Mammary epithelial cell (primary cell): ENCODE measurements around the gene NDUFB8.

Experiments
- CTCF ChIP-seq, 2 donors: IDR thresholded peaks in 1 of 2; conservative IDR thresholded peaks in 1 of 2; 2 replicates each; pipeline ENCODE4 v1.5.1; 2011 to 2012; ENCODE audit warnings: inconsistent platforms in 2 of 2, low read length in 2 of 2, mild to moderate bottlenecking in 2 of 2, control low read depth in 1 of 2, low read depth in 1 of 2; ENCODE audit not compliant: insufficient read depth in 1 of 2; ENCODE audit errors: extremely low read depth in 1 of 2
- EZH2 ChIP-seq: IDR thresholded peaks from 2 replicates; pipeline ENCODE4 v1.6.1; 2012; ENCODE audit warnings: low read length, inconsistent platforms, borderline replicate concordance

GRCh38 chr10:100515612-100516011 is 14.1 kb downstream of the NDUFB8 start:
- TF ChIP-seq EZH2 (no peak), CTCF (conservative IDR thresholded peaks at IDR 0.05 in 1 of 2, IDR thresholded peaks at IDR 0.05 in 1 of 2; ENCODE audit: extremely low read depth in 1 of 2, insufficient read depth in 1 of 2, low read depth in 1 of 2, low read length in 2 of 2) (no peak)
